ENCODE measurements around the gene SCNN1G. TPM values are rescaled to one million over a fixed set of nuclear protein-coding genes. Genes with fewer than 3 reads are reported as not detected.

SCNN1G gene
- total and polyA plus RNA-seq, 2 of the 13 experiments (the other 11 are each of a cell fraction or from before 2014, with no cell fraction given), result not detected

DNA sequence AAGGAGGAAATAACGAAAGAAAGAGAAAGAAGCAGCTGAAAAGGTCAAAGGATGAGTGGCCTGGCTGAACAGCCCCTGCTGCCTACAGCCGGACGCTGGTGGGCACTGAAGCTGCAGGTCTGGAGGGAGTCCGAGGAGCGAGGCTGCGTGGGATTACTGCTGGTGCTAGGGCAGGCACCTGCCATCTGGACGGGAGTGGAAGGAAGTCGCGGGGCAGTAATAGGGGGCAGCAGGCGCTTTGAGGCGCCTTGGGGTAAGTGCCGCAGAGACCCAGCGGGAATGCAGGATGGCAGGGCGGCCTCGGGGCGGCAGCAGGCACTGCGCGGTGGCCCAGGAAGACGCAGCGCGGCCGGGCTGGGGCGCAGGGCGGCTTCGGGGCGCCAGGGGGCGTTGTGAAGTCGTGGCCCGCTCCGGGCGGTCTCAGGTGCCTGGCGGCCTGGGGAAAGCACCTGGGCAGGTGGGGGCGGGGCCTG, 303 bp upstream of the SCNN1G start (continued):
- TF ChIP-seq ZNF451 (CRISPR knock-in tag; IDR thresholded peaks at IDR 0.05) (peak; percentile 79; the same call in 1 of the 2 replicates), ZNF629 (CRISPR knock-in tag; conservative IDR thresholded peaks at IDR 0.05) (no peak), SAP130 (CRISPR knock-in tag; IDR thresholded peaks at IDR 0.05; ENCODE audit: low read depth) (peak; percentile 47; the same call in 1 of the 2 replicates), ZMYM2 (CRISPR knock-in tag; IDR thresholded peaks at IDR 0.05) (no peak), ZNF605 (CRISPR knock-in tag; IDR thresholded peaks at IDR 0.05) (no peak), PCBP2 (optimal IDR thresholded peaks at IDR 0.05; ENCODE audit: low read depth, low read length, poor library complexity, severe bottlenecking) (no peak), STAT5B (CRISPR knock-in tag; IDR thresholded peaks at IDR 0.05) (peak; percentile 73; the same call in 1 of the 2 replicates), RBM39 (IDR thresholded peaks at IDR 0.05; ENCODE audit: low read depth, low read length, poor library complexity, severe bottlenecking) (peak; percentile 57), TBX3 (IDR thresholded peaks at IDR 0.05; ENCODE audit: borderline replicate concordance) (no peak), ZNF180 (CRISPR knock-in tag; IDR thresholded peaks at IDR 0.05; ENCODE audit: borderline replicate concordance, low read depth) (no peak), SALL2 (CRISPR knock-in tag; IDR thresholded peaks at IDR 0.05) (peak; percentile 78; the same call in 1 of the 2 replicates), SRY (CRISPR knock-in tag; IDR thresholded peaks at IDR 0.05) (peak; percentile 63; the same call in 1 of the 2 replicates), YEATS4 (CRISPR knock-in tag; IDR thresholded peaks at IDR 0.05; ENCODE audit: borderline replicate concordance) (peak; percentile 23; the same call in 1 of the 2 replicates), ZNF556 (CRISPR knock-in tag; IDR thresholded peaks at IDR 0.05; ENCODE audit: borderline replicate concordance) (peak; percentile 84; the same call in 1 of the 2 replicates)
- TF ChIP-seq, protein P1, sequence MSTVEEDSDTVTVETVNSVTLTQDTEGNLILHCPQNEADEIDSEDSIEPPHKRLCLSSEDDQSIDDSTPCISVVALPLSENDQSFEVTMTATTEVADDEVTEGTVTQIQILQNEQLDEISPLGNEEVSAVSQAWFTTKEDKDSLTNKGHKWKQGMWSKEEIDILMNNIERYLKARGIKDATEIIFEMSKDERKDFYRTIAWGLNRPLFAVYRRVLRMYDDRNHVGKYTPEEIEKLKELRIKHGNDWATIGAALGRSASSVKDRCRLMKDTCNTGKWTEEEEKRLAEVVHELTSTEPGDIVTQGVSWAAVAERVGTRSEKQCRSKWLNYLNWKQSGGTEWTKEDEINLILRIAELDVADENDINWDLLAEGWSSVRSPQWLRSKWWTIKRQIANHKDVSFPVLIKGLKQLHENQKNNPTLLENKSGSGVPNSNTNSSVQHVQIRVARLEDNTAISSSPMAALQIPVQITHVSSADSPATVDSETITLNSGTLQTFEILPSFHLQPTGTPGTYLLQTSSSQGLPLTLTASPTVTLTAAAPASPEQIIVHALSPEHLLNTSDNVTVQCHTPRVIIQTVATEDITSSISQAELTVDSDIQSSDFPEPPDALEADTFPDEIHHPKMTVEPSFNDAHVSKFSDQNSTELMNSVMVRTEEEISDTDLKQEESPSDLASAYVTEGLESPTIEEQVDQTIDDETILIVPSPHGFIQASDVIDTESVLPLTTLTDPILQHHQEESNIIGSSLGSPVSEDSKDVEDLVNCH (CRISPR knock-in tag; IDR thresholded peaks at IDR 0.05), result no peak
- TF ChIP-seq, protein P2, sequence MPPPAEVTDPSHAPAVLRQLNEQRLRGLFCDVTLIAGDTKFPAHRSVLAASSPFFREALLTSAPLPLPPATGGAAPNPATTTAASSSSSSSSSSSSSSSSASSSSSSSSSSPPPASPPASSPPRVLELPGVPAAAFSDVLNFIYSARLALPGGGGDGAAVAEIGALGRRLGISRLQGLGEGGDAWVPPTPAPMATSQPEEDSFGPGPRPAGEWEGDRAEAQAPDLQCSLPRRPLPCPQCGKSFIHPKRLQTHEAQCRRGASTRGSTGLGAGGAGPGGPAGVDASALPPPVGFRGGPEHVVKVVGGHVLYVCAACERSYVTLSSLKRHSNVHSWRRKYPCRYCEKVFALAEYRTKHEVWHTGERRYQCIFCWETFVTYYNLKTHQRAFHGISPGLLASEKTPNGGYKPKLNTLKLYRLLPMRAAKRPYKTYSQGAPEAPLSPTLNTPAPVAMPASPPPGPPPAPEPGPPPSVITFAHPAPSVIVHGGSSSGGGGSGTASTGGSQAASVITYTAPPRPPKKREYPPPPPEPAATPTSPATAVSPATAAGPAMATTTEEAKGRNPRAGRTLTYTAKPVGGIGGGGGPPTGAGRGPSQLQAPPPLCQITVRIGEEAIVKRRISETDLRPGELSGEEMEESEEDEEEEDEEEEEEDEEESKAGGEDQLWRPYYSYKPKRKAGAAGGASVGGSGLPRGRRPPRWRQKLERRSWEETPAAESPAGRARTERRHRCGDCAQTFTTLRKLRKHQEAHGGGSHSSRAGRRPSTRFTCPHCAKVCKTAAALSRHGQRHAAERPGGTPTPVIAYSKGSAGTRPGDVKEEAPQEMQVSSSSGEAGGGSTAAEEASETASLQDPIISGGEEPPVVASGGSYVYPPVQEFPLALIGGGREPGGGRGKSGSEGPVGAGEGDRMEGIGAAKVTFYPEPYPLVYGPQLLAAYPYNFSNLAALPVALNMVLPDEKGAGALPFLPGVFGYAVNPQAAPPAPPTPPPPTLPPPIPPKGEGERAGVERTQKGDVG (CRISPR knock-in tag; IDR thresholded peaks at IDR 0.05; ENCODE audit: borderline replicate concordance), result no peak
- TF ChIP-seq, protein P3, sequence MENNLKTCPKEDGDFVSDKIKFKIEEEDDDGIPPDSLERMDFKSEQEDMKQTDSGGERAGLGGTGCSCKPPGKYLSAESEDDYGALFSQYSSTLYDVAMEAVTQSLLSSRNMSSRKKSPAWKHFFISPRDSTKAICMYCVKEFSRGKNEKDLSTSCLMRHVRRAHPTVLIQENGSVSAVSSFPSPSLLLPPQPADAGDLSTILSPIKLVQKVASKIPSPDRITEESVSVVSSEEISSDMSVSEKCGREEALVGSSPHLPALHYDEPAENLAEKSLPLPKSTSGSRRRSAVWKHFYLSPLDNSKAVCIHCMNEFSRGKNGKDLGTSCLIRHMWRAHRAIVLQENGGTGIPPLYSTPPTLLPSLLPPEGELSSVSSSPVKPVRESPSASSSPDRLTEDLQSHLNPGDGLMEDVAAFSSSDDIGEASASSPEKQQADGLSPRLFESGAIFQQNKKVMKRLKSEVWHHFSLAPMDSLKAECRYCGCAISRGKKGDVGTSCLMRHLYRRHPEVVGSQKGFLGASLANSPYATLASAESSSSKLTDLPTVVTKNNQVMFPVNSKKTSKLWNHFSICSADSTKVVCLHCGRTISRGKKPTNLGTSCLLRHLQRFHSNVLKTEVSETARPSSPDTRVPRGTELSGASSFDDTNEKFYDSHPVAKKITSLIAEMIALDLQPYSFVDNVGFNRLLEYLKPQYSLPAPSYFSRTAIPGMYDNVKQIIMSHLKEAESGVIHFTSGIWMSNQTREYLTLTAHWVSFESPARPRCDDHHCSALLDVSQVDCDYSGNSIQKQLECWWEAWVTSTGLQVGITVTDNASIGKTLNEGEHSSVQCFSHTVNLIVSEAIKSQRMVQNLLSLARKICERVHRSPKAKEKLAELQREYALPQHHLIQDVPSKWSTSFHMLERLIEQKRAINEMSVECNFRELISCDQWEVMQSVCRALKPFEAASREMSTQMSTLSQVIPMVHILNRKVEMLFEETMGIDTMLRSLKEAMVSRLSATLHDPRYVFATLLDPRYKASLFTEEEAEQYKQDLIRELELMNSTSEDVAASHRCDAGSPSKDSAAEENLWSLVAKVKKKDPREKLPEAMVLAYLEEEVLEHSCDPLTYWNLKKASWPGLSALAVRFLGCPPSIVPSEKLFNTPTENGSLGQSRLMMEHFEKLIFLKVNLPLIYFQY (CRISPR knock-in tag; IDR thresholded peaks at IDR 0.05; ENCODE audit: borderline replicate concordance), result no peak; the same call in 1 of the 2 replicates
- TF ChIP-seq, protein P4, sequence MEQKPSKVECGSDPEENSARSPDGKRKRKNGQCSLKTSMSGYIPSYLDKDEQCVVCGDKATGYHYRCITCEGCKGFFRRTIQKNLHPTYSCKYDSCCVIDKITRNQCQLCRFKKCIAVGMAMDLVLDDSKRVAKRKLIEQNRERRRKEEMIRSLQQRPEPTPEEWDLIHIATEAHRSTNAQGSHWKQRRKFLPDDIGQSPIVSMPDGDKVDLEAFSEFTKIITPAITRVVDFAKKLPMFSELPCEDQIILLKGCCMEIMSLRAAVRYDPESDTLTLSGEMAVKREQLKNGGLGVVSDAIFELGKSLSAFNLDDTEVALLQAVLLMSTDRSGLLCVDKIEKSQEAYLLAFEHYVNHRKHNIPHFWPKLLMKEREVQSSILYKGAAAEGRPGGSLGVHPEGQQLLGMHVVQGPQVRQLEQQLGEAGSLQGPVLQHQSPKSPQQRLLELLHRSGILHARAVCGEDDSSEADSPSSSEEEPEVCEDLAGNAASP (CRISPR knock-in tag; IDR thresholded peaks at IDR 0.05; ENCODE audit: borderline replicate concordance), result peak; percentile 71; the same call in 1 of the 2 replicates

All from HepG2 (cell line).